Upper lobe of left lung (tissue), 4 donors: ENCODE data around the gene TOP1.
A peak's percentile ranks its signal among the peaks of the same experiment; 100 is the strongest.

ENCODE experiments used
- POLR2AphosphoS5 ChIP-seq, 2 donors: sonication (generic); formaldehyde crosslinking; IDR thresholded peaks; one replicate each; pipeline ENCODE4 v1.5.1; 2017; ENCODE audit warnings: antibody characterized with exemption in 2 of 2
- TF ChIP-seq, protein P1 (sequence below), 6 experiments: fragments of 450-650 bp in 4 of 6; fragments of 200-600 bp in 2 of 6; sonication (generic) in 2 of 6; IDR thresholded peaks; one replicate each; pipeline ENCODE4 v1.5.1; 2016 to 2019; ENCODE audit warnings: antibody characterized with exemption in 6 of 6

GRCh38 chr20:41143354-41143753 is 114.7 kb downstream of the TOP1 start:
- peak in 1 of 2 donors; percentile 69 for TF ChIP-seq POLR2AphosphoS5 (IDR thresholded peaks at IDR 0.05)
- TF ChIP-seq, protein P1, sequence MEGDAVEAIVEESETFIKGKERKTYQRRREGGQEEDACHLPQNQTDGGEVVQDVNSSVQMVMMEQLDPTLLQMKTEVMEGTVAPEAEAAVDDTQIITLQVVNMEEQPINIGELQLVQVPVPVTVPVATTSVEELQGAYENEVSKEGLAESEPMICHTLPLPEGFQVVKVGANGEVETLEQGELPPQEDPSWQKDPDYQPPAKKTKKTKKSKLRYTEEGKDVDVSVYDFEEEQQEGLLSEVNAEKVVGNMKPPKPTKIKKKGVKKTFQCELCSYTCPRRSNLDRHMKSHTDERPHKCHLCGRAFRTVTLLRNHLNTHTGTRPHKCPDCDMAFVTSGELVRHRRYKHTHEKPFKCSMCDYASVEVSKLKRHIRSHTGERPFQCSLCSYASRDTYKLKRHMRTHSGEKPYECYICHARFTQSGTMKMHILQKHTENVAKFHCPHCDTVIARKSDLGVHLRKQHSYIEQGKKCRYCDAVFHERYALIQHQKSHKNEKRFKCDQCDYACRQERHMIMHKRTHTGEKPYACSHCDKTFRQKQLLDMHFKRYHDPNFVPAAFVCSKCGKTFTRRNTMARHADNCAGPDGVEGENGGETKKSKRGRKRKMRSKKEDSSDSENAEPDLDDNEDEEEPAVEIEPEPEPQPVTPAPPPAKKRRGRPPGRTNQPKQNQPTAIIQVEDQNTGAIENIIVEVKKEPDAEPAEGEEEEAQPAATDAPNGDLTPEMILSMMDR (IDR thresholded peaks at IDR 0.05) = no peak
